Cardiac septum (tissue), 1 donor: ENCODE results near the gene PRR13. TPM values are rescaled to one million over a fixed set of nuclear protein-coding genes. Genes with fewer than 3 reads are reported as not detected.
"Not testable (repeated sequence)": the region's sequence is repeated elsewhere in the genome, so short reads cannot be mapped to it uniquely, and the experiment has no call there.

ENCODE experiments used
- DNase-seq: peaks from one replicate; pipeline ENCODE4 v3.0.0-alpha.2; 2020; ENCODE audit warnings: low spot score
- intact Hi-C: fragments of 100-400 bp; cut with DNase I; formaldehyde crosslinking; loops from one replicate; pipeline ENCODE4 v1.14.0; 2022
- total RNA-seq: library from RNA; stranded (reverse); fragmentation: NEBNext Ultra II Directional; extraction: Animal tissue kit (Norgen Biotek cat#: 25700); gene quantifications from one replicate; pipeline ENCODE4 v1.2.1, GENCODE V29; 2021
- donor health status: DM: no; HTN: no; CAD: no.

The PRR13 gene
- total RNA-seq, 1 donor from 2014 or later = 61.5 TPM

DNA sequence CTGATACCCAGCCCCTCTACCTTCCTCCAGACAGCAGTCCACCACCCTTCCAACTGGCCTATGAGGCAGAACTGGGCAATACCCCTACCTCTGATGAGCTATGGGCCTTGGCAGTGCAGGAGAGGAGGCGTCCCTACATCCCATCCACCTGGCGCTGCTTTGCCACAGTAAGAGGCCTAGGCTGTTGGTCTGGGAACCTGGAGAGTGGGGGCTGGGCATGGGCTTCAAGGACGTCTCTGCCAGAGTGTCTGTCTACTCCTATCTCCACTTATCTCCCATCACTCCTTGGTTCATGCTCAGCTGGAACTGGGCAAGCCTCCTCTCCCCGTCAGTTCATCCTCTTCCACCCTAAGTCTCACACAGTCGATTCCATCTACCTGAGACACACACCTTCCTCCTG is 11.4 kb upstream of the PRR13 start:
- intact Hi-C loops = no loop called here
- DNase-seq = no peak

DNA sequence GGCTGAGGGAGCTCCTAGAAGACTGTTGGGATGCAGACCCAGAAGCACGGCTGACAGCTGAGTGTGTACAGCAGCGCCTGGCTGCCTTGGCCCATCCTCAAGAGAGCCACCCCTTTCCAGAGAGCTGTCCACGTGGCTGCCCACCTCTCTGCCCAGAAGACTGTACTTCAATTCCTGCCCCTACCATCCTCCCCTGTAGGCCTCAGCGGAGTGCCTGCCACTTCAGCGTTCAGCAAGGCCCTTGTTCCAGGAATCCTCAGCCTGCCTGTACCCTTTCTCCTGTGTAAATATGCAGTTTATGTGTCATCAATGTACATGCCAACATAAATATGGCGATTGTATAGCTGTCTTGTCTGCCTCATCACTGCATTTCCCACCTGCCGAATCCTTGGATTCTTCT is 10.3 kb upstream of the PRR13 start:
- intact Hi-C loops = no loop called here

DNA sequence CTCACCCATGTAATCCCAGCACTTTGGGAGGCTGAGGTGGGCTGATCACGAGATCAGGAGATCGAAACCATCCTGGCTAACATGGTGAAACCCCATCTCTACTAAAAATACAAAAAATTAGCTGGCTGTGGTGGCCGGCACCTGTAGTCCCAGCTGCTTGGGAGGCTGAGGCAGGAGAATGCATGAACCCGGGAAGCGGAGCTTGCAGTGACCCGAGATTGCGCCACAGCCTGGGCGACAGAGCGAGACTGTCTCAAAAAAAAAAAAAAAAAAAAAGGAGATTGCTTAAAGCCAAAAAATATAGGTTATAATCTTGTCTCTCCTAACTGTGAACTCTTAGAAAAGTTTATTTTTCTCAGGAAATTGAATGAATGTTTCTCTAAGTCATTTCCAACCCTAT is 6.2 kb upstream of the PRR13 start:
- DNase-seq, intact Hi-C loops: not testable (repeated sequence)

More for the DNA sequence above, 10.3 kb upstream of the PRR13 start:
- DNase-seq = no peak

DNA sequence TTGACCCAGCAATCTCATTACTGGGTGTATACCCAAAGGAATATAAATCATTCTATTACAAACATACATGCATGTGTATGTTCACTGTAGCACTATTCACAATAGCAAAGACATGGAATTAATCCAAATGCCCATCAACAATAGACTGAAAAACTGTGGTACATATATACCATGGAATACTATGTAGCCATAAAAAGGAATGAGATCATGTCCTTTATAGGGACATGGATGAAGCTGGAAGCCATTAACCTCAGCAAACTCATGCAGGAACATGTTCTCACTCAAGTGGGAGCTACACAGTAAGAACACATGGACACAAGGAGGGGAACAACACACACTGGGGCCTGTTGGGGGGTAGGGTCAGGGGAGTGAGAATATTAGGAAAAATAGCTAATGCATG is 2.0 kb upstream of the PRR13 start:
- DNase-seq = not testable (repeated sequence)

DNA sequence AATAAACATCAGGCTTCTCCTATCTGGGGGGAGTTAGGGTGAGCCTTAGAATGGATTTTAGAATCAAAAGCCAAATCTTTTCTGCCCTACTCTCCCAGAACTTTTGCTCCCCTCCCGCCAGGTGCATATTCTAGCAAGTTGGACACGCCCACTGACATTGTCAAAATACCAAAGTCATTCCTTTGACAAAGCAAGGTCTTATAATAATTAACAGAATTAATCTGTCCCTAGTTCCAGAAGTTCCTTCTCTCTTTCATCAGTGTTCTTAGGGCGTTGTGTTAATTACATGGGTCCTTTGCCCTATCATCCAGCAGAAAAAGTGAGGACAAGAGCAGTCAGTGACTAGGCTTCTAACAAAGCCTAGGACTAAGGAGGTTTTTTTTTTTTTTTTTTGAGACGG is 2.4 kb downstream of the PRR13 start:
- intact Hi-C loops = no loop called here
- DNase-seq = no peak

More for the DNA sequence above, 2.0 kb upstream of the PRR13 start:
- intact Hi-C loops = not testable (repeated sequence)

DNA sequence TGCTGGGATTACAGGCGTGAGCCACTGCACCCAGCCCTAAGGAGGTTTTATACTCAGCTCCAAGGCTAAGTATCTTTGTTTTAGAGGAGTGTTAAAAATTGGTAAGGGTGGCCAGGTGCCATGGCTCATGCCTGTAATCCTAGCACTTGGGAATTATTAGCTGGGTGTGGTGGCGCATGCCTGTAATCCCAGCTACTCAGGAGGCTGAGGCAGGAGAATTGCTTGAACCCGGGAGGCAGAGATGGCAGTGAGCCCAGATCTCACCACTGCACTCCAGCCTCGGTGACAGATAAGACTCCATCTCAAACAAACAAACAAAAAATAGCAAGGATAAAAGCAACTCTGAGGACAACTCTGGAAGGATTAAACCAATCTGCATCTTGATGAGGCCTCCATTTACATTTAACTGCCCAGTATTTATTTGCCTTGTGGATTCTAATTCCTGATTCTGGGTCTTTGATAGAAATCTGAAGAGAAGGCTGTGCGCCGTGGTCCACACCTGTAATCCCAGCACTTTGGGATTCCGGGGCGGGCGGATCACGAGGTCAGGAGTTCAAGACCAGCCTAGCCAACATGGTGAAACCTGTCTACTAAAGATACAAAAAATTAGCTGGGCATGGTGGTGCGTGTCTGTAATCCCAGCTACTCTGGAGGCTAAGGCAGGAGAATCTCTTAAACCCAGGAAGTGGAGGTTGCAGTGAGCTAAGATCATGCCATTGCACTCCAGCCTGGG is 3.2 kb downstream of the PRR13 start:
- DNase-seq, intact Hi-C loops: not testable (repeated sequence)

DNA sequence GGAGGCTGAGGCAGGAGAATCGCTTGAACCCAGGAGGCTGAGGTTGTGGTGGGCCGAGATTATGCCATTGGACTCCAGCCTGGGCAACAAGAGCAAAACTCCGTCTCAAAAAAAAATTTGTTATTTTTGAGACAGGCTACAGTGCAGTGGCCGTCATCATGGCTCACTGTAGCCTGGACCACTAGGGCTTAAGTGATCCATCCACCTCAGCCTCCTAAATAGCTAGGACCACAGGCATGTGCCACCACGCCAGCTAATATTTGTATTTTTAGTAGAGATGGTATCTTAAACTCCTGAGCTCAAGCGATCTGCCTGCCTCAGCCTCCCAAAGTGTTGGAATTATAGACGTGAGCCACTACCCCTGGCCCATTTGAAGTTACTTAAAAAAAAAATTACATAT is 9.4 kb downstream of the PRR13 start:
- no peak for DNase-seq
- intact Hi-C loops = no loop called here

DNA sequence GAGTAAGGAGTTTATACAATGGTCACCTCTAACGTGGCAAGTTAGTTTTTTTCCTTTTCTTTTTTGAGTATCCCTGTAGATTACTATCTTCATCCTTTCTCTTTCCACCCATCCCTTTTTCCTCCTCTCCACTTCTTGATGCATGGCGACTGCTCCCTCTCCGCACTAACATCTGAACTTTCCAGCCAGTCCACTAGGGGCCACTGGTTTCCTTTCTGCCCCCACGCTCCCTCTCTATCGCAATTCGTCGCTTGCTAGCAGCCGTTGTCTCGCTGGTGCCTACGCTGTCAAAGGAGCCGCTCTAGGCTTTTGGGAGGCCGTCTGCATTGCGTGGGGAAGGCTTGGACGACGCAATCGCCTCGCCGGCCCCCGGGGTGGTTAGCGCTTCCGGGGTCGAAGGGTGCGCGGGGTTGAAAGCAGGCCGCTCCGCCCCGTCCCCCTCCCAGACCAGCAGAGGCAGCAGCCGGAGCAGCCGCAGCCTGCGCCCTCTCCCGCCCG is 10.2 kb downstream of the PRR13 start, which contains the start of gene PCBP2:
TSS of gene PCBP2 (plus strand) at position 442 of the 498 bp plus-strand sequence. CDS start 2,699 bp downstream, outside the sequence.
- intact Hi-C loops = loop anchor here (1.0 kb wide), 1 partner anchor 50 kb away; the partner anchor contains the start of gene TARBP2
- peak; percentile 99 for DNase-seq

DNA sequence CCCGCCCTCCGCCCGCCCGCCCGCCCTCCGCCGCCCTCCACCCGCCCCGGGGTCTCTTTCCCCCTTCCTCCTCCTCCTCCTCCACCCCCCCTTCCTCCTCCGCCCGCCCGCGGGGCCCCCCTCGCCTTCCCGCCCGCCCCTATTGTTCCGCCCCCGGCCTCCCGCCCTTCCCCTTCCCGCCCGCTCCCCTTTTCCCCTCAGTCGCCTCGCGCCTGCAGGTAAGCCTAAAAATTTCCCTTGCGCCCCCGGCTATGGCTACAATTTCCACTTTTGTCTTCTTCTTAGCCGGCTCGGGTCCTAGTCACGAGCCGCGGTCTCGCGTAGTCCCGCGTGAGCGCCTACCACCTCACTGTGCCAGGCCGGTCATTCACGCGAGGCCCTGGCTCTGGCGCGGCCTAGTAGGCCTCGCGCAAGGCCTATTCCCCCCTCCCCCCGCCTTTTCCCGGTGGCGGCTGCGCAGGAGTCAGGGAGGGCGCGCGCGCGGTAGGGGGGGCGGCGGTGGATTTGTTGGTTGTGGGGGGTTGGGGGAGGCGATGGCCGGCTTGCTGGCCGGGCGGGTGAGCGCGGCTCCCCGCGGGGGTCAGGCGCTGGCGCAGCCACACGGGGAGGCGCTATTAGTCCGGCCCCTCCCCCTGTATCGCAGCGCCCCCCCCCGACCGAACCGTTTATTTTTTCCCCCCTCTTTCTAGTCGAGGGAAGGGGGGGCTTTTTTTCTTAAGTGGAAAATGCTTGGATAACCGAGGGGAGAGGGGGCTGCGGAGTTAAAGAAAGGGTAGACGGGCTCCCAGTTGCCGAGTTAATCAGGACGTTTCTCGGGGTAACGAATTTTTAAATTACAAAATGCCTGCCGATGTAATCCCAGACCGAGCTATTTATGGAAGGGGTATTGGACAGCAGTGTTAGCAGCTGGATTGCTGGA is 10.9 kb downstream of the PRR13 start:
- DNase-seq = peak; percentile 90
- intact Hi-C loops = loop anchor here (1.0 kb wide), 1 partner anchor 49 kb away; the partner anchor contains the start of gene TARBP2

DNA sequence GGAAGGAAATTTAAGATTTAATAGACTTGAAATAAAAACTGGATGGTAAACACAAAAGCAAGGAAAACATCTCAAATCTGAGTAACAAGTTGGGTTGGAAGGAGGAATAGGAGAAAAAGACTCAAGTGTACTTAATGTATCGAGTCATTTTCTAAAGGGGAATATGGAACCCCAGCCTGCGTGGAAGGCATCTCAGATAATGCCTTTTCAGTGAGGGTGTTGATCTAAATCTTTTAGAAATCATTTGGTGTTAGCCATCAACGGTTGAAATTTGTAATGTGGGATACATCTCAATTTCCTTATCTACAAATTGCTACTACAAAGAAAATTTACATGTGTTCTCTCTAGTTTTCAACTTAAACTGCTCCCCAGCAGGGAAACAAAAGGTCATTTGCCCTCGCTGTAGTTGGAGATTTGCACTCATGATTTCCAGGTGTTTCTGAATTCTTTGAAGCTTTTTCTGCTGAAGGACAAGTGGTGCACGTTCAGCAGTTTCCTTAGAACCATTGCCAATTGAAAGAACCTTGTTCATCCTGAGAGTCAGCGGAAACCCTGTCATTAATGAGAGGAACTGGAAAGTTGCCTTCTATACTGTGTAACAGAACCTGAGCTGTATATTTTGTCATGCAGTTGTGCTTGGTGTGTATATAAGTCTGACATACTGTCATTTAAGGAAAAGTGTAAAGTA is 12.6 kb downstream of the PRR13 start:
- intact Hi-C loops = no loop called here

DNA sequence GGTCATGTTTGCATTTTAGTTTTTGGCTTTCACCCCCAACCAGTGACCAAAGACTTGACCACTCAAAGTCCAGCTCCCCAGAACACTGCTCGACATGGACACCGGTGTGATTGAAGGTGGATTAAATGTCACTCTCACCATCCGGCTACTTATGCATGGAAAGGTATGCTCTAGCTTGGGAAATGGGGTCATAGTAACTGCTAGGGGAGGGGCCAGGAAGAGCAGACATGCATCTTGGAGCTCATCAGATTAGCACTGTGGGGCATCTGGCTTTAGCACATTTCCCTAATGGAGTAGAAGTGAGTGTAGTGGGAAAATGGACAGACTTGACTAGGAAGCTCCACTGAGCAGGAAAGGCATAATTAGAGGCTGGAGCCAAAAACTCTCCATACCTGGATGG is 13.2 kb downstream of the PRR13 start:
- DNase-seq = no peak
- intact Hi-C loops = no loop called here

More for the DNA sequence above, 12.6 kb downstream of the PRR13 start:
- no peak for DNase-seq

DNA sequence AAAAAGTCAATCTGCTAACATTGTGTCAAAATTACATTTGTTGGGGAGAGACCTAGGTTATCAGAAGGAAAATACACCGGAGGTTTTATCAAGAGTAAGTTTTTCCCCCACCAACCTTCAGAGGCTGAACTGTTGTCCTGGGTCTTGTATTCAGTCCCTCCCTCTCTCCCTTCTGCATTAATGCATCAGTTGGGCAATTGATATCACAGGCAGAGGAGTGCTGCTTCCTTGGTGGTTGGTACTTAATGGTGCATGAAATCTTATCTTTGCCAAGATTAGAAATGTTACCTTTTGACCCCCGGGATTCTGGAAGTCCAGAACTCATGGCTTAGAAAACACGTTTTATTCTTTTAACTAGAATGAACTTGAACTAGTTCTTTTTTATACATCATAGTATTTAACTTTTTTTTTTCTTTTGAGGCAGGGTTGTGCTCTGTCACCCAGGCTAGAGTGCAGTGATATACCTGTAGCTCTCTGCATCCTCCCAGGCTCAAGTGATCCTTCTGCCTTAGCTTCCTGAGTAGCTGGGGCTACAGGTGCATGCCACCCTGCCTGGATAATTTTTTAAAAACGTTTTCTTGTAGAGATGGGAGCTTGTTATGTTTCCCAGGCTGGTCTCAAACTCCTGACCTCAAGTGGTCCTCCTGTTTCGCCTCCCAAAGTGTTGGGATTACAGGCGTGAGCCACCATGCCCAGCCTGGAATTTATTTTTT is 15.3 kb downstream of the PRR13 start:
- DNase-seq = no peak
- intact Hi-C loops = no loop called here

DNA sequence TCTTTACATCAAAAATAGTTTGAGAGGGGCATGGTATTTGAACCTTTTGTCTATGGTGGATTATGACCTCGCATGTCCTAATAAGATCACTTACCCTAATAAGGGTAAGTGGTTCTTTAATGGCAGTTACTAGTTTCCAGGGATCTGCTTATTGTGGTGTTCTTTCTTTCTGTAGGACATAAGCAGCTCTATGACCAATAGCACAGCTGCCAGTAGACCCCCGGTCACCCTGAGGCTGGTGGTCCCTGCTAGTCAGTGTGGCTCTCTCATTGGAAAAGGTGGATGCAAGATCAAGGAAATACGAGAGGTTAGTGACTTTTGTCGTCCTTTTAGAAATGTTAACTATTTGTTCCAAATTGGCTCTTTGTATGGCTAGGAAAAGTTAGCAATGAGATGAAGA is 17.6 kb downstream of the PRR13 start:
- intact Hi-C loops = no loop called here

DNA sequence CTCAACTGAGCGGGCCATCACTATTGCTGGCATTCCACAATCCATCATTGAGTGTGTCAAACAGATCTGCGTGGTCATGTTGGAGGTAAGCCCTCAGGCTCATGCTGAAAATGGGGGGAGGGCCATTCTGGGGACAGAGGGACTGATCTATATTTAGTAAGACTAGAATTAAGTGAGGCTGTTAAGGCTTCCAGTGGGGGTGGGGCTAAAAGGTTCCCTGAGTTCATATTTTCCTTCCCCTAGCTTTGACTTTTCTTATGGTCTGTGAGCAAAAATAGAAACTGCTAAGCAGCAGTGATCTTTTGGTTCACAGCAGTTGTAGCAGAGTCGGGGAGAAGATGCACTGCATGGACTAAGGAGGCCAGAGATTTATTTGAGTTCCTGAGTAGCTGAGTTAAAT is 19.5 kb downstream of the PRR13 start:
- DNase-seq = no peak
- intact Hi-C loops = no loop called here

More for the DNA sequence above, 17.6 kb downstream of the PRR13 start:
- DNase-seq = no peak

DNA sequence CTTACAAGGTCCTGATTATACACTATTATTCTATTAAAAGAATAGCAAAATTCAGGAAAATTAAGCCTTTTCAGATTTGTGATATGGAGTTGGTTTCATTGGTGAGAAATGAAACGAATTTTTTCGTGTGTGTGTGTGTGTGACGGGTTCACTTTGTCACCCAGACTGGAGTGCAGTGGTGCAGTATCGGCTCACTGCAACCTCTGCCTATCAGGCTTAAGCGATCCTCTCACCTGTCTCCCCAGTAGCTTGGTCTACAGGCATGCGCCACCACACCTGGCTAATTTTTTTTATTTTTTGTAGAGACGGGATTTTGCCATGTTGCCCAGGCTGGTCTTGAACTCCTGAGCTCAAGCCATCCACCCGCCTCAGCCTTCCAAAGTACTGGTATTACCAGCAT is 20.1 kb downstream of the PRR13 start:
- intact Hi-C loops = no loop called here

DNA sequence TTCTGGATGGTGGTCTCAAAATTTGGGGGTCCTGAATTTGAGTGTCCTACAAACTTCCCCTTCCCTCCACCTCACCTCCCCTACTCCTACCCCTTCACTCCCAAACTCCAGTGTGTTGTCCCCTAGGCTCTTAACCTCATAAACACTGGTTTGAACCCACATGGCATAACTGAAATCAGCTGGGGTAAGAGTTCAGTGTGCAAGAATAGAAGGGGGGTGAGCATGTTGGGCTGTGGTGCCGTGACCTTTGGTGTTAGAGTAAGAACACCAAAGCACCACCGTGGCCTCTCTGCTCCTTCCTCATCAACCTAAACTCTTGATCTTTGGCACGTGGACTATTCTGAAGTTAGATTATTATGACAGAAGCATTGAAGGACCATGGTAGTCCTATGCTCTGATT is 21.4 kb downstream of the PRR13 start:
- DNase-seq = no peak
- intact Hi-C loops = no loop called here

More for the DNA sequence above, 20.1 kb downstream of the PRR13 start:
- DNase-seq = no peak

DNA sequence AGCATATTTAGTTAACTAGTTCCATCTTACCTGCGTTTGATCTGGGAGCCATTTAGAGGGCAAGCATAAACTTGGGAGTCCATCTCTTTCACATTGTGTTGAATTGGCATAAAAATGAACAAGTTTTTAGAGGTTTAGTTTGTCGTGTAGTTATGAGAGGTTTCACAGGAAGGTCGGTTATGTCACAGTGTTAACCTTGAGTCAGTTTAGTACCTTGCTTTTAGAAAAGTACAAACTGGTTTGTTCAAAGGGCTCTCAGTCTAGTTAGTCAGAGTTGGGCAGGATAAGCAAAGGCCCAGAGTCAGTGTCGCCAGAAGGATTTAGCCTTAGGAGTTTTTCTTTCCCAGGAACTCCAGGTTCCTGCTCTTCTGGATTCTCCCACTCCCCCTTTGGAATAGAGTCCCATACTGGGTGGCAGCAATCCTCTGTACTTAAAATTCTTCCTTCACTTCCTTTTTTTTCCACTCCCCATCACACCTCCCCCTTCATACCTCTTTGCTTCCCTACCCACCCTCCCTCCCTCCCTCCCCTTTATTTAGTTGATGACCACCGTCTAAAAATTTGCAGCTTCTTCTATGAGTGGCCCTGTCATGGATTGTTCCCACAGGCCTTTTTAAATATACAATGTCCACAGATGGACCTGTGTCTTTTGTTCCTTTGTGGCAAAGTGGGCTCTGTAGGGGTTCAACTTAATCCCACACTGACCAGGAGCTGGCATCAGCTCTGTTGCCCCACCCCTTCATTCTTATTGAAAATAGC is 22.4 kb downstream of the PRR13 start:
- DNase-seq = no peak
- intact Hi-C loops = no loop called here

DNA sequence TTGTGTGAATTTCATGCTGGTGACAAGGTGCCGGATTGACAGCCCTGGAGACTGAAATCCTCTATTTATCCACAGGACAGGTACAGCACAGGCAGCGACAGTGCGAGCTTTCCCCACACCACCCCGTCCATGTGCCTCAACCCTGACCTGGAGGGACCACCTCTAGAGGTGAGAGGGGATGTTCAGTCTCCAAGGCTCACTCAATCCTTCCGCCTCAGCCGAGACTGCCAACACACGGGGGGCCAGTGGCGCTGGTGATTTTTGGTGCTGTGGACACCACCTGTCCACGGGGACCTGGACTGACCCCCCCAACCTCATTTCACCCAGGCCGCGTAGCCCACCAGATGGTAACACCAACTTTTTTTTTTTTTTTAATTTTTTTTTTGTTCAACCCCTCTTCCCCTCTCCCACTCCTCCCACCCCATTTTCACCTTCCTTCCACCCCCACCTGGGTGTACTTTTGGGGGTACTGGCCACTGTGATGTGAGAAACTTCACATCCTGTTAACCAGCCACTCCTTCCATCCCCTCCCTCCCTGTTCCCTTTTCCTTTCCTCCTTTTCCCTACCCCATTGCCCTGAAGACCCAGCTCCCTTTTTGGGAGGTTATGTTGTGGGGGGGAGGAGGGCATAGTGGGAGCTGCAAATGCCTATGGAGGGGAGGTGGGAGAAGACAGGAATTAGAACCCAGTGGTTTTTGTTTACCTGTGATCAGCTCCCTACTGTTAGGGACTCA is 23.3 kb downstream of the PRR13 start:
- intact Hi-C loops = no loop called here
- no peak for DNase-seq
